Stomach (tissue), 9 donors: ENCODE data around the gene GORASP2. TPM values are rescaled to one million over a fixed set of nuclear protein-coding genes. Genes with fewer than 3 reads are reported as not detected.
"Not testable (repeated sequence)": the region's sequence is repeated elsewhere in the genome, so short reads cannot be mapped to it uniquely, and the experiment has no call there.

Source experiments
- DNase-seq, 2 donors: peaks; one replicate each; pipeline versions ENCODE4 v3.0.0 to v3.0.0-alpha.2; 2013 to 2019
- H3K27ac ChIP-seq, 5 donors: fragments of 200-600 bp in 4 of 5; sonication (generic) in 4 of 5; one replicate each; pipeline ENCODE4 v1.5.1; 2013 to 2019; ENCODE audit warnings: mild to moderate bottlenecking in 1 of 5, moderate library complexity in 1 of 5
- H3K27me3 ChIP-seq, 3 donors: fragments of 200-600 bp; sonication (generic); one replicate each; pipeline ENCODE4 v1.5.1; 2017 to 2019; ENCODE audit warnings: mixed run types in 1 of 3
- H3K36me3 ChIP-seq, 4 donors: fragments of 200-600 bp; sonication (generic); 1 replicate in 3 of 4; 2 replicates in 1 of 4; pipeline ENCODE4 v1.5.1; 2016 to 2019
- H3K4me1 ChIP-seq, 4 donors: fragments of 200-600 bp; sonication (generic); one replicate each; pipeline ENCODE4 v1.5.1; 2016 to 2019
- H3K4me3 ChIP-seq, 4 donors: fragments of 200-600 bp; sonication (generic) in 3 of 4; one replicate each; pipeline ENCODE4 v1.5.1; 2016 to 2019; ENCODE audit warnings: mild to moderate bottlenecking in 1 of 4
- H3K9me3 ChIP-seq, 4 donors: fragments of 200-600 bp; sonication (generic); one replicate each; pipeline ENCODE4 v1.5.1; 2016 to 2019
- EP300 ChIP-seq: sonication (generic); formaldehyde crosslinking; IDR thresholded peaks from one replicate; pipeline ENCODE4 v1.6.1; 2017; ENCODE audit warnings: antibody characterized with exemption
- POLR2A ChIP-seq, 4 donors: fragments of 450-650 bp; IDR thresholded peaks; one replicate each; pipeline ENCODE4 v1.6.1; 2016; ENCODE audit warnings: antibody characterized with exemption in 4 of 4, control low read depth in 2 of 4, mild to moderate bottlenecking in 1 of 4, moderate library complexity in 1 of 4
- POLR2AphosphoS5 ChIP-seq, 3 donors: sonication (generic); formaldehyde crosslinking; IDR thresholded peaks; one replicate each; pipeline ENCODE4 v1.6.1; 2016; ENCODE audit warnings: antibody characterized with exemption in 3 of 3
- whole genome bisulfite sequencing, 5 donors: extraction: QIAGEN DNeasy Blood & Tissue Kit in 3 of 5; methylation state at CpG; one replicate each; pipeline versions ENCODE4 v1.1.5 to v1.1.7; 2013 to 2018; 5-methylcytosine and 5-hydroxymethylcytosine counted together
- intact Hi-C: fragments of 100-400 bp; cut with DNase I; formaldehyde crosslinking; loops from one replicate; pipeline ENCODE4 v1.15.1; 2023; ENCODE audit warnings: low total_unique reads
- polyA plus RNA-seq, 3 donors: library from polyadenylated mRNA; stranded (reverse); fragments of 200-250 nt; gene quantifications; one replicate each; pipeline ENCODE4 v1.2.3, GENCODE V29; 2013
- total RNA-seq, 5 donors: library from RNA; depleted of rRNA; stranded (reverse); fragments of >200 nt; gene quantifications; one replicate each; pipeline versions ENCODE4 v1.1.0 to v1.2.3, GENCODE V29; 2014 to 2016
- TF ChIP-seq, protein P1 (sequence below), 7 experiments: fragments of 450-650 bp in 4 of 7; fragments of 200-600 bp in 3 of 7; sonication (generic) in 3 of 7; IDR thresholded peaks; one replicate each; pipeline ENCODE4 v1.5.1; 2016 to 2019; ENCODE audit warnings: antibody characterized with exemption in 7 of 7, control low read depth in 2 of 7, mild to moderate bottlenecking in 1 of 7
- donor health status: healthy with polysubstance abuse.
- donor health status: Bipolar disorder and iron deficiency.
- donor health status: healthy.

GORASP2 gene
- total and polyA plus RNA-seq, 8 donors, result 9.9 to 141 (median 33.8) TPM

GRCh38 chr2:170917219-170917913 is 11.7 kb upstream of the GORASP2 start:
- TF ChIP-seq EP300, result no peak
- TF ChIP-seq, protein P1, sequence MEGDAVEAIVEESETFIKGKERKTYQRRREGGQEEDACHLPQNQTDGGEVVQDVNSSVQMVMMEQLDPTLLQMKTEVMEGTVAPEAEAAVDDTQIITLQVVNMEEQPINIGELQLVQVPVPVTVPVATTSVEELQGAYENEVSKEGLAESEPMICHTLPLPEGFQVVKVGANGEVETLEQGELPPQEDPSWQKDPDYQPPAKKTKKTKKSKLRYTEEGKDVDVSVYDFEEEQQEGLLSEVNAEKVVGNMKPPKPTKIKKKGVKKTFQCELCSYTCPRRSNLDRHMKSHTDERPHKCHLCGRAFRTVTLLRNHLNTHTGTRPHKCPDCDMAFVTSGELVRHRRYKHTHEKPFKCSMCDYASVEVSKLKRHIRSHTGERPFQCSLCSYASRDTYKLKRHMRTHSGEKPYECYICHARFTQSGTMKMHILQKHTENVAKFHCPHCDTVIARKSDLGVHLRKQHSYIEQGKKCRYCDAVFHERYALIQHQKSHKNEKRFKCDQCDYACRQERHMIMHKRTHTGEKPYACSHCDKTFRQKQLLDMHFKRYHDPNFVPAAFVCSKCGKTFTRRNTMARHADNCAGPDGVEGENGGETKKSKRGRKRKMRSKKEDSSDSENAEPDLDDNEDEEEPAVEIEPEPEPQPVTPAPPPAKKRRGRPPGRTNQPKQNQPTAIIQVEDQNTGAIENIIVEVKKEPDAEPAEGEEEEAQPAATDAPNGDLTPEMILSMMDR (IDR thresholded peaks at IDR 0.05), result no peak
- no peak for TF ChIP-seq POLR2A (IDR thresholded peaks at IDR 0.05)
- TF ChIP-seq POLR2AphosphoS5 (IDR thresholded peaks at IDR 0.05), result no peak
- no peak overlapping the region for H3K4me3 ChIP-seq
- intact Hi-C loops, result no loop called here
- H3K36me3 ChIP-seq, result peaks cover 0 to 9% (median 0%) of the 10 kb centered on the region in 4 donors
- no peaks in the 10 kb centered on the region for H3K4me1 ChIP-seq
- DNase-seq, result no peak
- WGBS, 5 donors, result 94 to 100% (median 96%) methylated on average over 6 to 11 of the region's 11 CpGs
- no peak overlapping the region for H3K27ac ChIP-seq
- no peaks in the 10 kb centered on the region for H3K27me3 ChIP-seq
- peaks cover 5 to 53% (median 49%) of the 10 kb centered on the region in 4 donors for H3K9me3 ChIP-seq

DNA sequence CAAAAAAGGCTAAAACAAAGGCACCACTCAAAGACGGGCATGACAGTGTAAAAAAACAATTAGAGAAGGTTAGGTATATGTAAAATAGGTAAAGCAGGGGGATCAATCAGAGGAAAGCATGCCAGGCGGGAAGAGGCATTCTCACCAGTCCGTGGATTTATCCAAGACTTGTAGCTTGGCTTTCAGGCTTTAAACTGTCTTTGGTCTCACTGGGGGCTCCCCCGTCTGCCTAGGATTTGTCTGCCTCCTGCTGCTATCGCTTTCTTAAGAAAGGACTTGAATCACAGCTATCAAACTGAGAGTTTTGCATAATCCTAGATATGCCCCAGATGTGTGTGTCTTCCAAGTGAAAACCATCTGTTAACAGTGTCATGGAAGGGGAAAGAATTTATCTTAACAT is 11.1 kb upstream of the GORASP2 start:
- H3K9me3 ChIP-seq, result peaks cover 5 to 47% (median 43%) of the 10 kb centered on the region in 4 donors
- WGBS, 5 donors, result 93 to 96% (median 94%) methylated on average over 5 of the region's 5 CpGs
- no peak overlapping the region for H3K4me3 ChIP-seq
- H3K36me3 ChIP-seq, result peaks cover 0 to 9% (median 0%) of the 10 kb centered on the region in 4 donors
- no peaks in the 10 kb centered on the region for H3K27me3 ChIP-seq
- H3K27ac ChIP-seq, result no peak overlapping the region
- intact Hi-C loops, result no loop called here
- no peak for DNase-seq
- H3K4me1 ChIP-seq, result no peaks in the 10 kb centered on the region
- TF ChIP-seq POLR2A (IDR thresholded peaks at IDR 0.05), result no peak
- TF ChIP-seq, protein P1 (IDR thresholded peaks at IDR 0.05), result no peak
- no peak for TF ChIP-seq POLR2AphosphoS5 (IDR thresholded peaks at IDR 0.05)
- TF ChIP-seq EP300, result no peak

DNA sequence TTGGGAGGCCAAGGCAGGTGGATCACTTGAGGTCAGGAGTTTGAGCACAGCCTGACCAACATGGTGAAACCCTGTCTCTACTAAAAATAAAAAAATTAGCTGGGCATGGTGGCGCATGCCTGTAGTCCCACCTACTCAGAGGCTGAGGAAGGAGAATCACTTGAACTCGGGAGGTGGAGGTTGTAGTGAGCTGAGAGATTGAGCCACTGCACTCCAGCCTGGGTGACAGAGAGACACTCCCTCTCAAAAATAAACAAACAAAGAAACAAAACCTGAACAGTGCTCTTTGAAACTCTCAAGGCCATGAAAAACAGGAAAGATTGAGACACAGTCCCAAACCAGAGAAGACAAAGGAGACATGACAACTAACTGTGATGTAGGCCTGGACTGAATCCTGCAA is 7.2 kb upstream of the GORASP2 start:
- DNase-seq, H3K36me3 ChIP-seq, intact Hi-C loops, H3K4me3 ChIP-seq, H3K27me3 ChIP-seq, H3K4me1 ChIP-seq, H3K27ac ChIP-seq: not testable (repeated sequence)
- peaks cover 0 to 33% (median 20%) of the 10 kb centered on the region in 4 donors for H3K9me3 ChIP-seq
- 88 to 100% (median 98%) methylated on average over 2 of the region's 2 CpGs for WGBS, 5 donors

DNA sequence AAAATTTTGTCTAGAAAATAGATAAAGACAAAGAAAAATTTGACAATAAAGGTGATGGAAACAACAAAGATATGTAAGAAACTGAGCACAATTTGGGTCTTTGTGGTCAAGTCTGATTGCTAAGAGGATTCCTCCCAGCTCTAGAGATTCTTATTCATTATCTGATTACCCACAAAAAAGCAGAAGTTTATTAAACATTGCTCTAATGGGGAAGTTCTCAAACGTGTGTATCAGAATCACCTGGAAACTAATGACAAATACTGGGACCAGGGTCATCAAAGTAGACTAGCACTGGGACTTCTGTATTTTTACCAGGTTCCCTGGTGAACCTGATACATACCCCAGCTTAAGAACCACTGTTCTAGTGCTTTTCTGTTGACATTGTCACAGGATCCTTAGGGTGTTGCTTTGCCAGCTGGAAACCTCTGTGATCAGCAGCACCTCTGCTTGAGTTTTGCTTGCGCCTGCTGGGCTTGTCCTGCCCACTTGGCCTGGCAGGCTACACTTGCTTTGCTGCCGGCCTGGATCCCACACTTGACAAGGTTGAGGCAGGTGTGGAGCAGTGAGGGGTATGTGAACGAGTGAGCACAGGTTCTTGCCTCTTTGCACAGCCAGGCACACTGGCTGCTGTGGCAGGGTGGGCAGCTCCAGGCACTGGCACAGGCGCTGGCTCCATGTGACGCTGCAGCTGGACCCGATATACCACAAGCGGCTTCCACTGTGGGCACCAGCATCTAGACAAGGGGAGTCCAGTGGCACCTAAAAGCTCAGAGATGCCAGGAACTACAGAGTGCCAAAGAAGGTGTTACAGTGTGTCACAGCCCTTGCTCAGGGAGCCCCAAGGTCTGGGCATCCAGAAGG is 6.2 kb upstream of the GORASP2 start:
- intact Hi-C loops, result no loop called here
- TF ChIP-seq POLR2AphosphoS5 (IDR thresholded peaks at IDR 0.05) (no peak), POLR2A (IDR thresholded peaks at IDR 0.05) (no peak), EP300 (no peak)
- TF ChIP-seq, protein P1 (IDR thresholded peaks at IDR 0.05), result no peak
- DNase-seq, result no peak
- Histone ChIP-seq H3K27ac (no peak overlapping the region), H3K4me3 (no peak overlapping the region), H3K9me3 (peaks cover 0 to 23% (median 10%) of the 10 kb centered on the region in 4 donors), H3K36me3 (peaks cover 0 to 2% (median 0%) of the 10 kb centered on the region in 4 donors), H3K4me1 (peaks cover 0 to 1% (median under 1%) of the 10 kb centered on the region in 4 donors), H3K27me3 (no peaks in the 10 kb centered on the region)
- WGBS, 5 donors, result 79 to 93% (median 81%) methylated on average over 3 to 8 of the region's 8 CpGs
